NCI-H82 treated with DMSO at 0.1 percent for 48 hours (cell line): ENCODE data around the gene PPIB.
"Not testable (repeated sequence)": the region's sequence is repeated elsewhere in the genome, so short reads cannot be mapped to it uniquely, and the experiment has no call there.

Source experiments
- DNase-seq: peaks from one replicate; lab custom pipeline; 2025; ENCODE audit not compliant: unreplicated experiment; lab: John Stamatoyannopoulos, UW

Gene PPIB

GRCh38 chr15:64110950-64111678, 51.7 kb downstream of the PPIB start:
- no peak for DNase-seq

- DNase-seq, result not testable (repeated sequence)
These were observed 52.6 kb downstream of the PPIB start for GRCh38 chr15:64110108-64110701.

GRCh38 chr15:64107337-64107736, 55.5 kb downstream of the PPIB start:
- DNase-seq, result no peak
